SK-N-SH (cell line): Measurements from ENCODE around the gene PKDCC.

Source experiments
- CTCF ChIP-seq: fragments of 200-600 bp; sonication (generic); IDR thresholded peaks from 2 replicates; pipeline ENCODE4 v1.6.1; 2017; ENCODE audit warnings: antibody characterized with exemption, mild to moderate bottlenecking, moderate library complexity
- POLR2AphosphoS5 ChIP-seq: IDR thresholded peaks from 2 replicates; pipeline ENCODE4 v1.6.1; 2012; ENCODE audit warnings: low read depth, low read length
- RFX5 ChIP-seq: IDR thresholded peaks from 2 replicates; pipeline ENCODE4 v1.6.1; 2012; ENCODE audit warnings: mild to moderate bottlenecking, improper control_type of control experiment, low read length
- TEAD4 ChIP-seq: IDR thresholded peaks from 2 replicates; pipeline ENCODE4 v1.4.0; 2012; ENCODE audit warnings: mild to moderate bottlenecking, borderline replicate concordance; ENCODE audit not compliant: insufficient read depth

- TF ChIP-seq CTCF (no peak), POLR2AphosphoS5 (no peak), TEAD4 (no peak), RFX5 (no peak)
Measured at GRCh38 chr2:42064417-42064942, 16.7 kb downstream of the PKDCC start.
